GM23338 (cell line): ENCODE data around the gene KCNQ5. TPM values are rescaled to one million over a fixed set of nuclear protein-coding genes. Genes with fewer than 3 reads are reported as not detected.

Source experiments
- ATAC-seq: fragments of 200-7000 bp; cut with Tn5 transposase; 3 replicates; pipeline ENCODE4 v1.9.1; 2020
- DNase-seq: peaks from one replicate; pipeline ENCODE4 v3.0.0-alpha.2; 2015; ENCODE audit warnings: low spot score
- H2AFZ ChIP-seq: fragments of 200-600 bp; sonication (generic); 2 replicates; pipeline ENCODE4 v1.8.0; 2016; ENCODE audit warnings: antibody characterized with exemption, mild to moderate bottlenecking, moderate library complexity
- H3F3A ChIP-seq: fragments of 200-600 bp; sonication (generic); replicated peaks from 2 replicates; pipeline ENCODE4 v1.8.0; 2017; ENCODE audit warnings: antibody characterized with exemption, mixed run types, low read depth
- H3K27ac ChIP-seq: fragments of 200-600 bp; sonication (generic); 2 replicates; pipeline ENCODE4 v1.6.1; 2016; ENCODE audit warnings: low read depth
- H3K27me3 ChIP-seq: fragments of 200-600 bp; sonication (generic); 2 replicates; pipeline ENCODE4 v1.8.0; 2016; ENCODE audit warnings: mild to moderate bottlenecking, mixed run types, moderate library complexity; ENCODE audit not compliant: insufficient read depth
- H3K36me3 ChIP-seq: fragments of 200-600 bp; sonication (generic); 2 replicates; pipeline ENCODE4 v1.8.0; 2016; ENCODE audit warnings: mild to moderate bottlenecking; ENCODE audit not compliant: insufficient read depth
- H3K4me1 ChIP-seq: fragments of 200-600 bp; sonication (generic); 2 replicates; pipeline ENCODE4 v1.8.0; 2016; ENCODE audit warnings: mild to moderate bottlenecking, moderate library complexity; ENCODE audit not compliant: insufficient read depth
- H3K4me2 ChIP-seq: fragments of 200-600 bp; sonication (generic); 2 replicates; pipeline ENCODE4 v1.7.1; 2017; ENCODE audit warnings: mixed run types
- H3K4me3 ChIP-seq: fragments of 200-600 bp; sonication (generic); 2 replicates; pipeline ENCODE4 v1.6.1; 2016; ENCODE audit warnings: mixed run types
- H3K79me2 ChIP-seq: fragments of 200-600 bp; sonication (generic); replicated peaks from 2 replicates; pipeline ENCODE4 v1.8.0; 2017; ENCODE audit warnings: mild to moderate bottlenecking; ENCODE audit not compliant: insufficient read depth
- H3K9me2 ChIP-seq: fragments of 200-600 bp; sonication (generic); 2 replicates; pipeline ENCODE4 v1.8.0; 2017; ENCODE audit not compliant: insufficient read depth
- H4K20me1 ChIP-seq: fragments of 200-600 bp; sonication (generic); replicated peaks from 2 replicates; pipeline ENCODE4 v1.8.0; 2017; ENCODE audit warnings: mild to moderate bottlenecking; ENCODE audit not compliant: insufficient read depth
- H3K27ac Mint-ChIP-seq: 2 replicates; pipeline ENCODE4 v1.8.0; 2020; ENCODE audit warnings: inconsistent platforms, mild to moderate bottlenecking, moderate library complexity, mixed read lengths
- H3K27me3 Mint-ChIP-seq: 3 replicates; pipeline ENCODE4 v1.8.0; 2022; ENCODE audit warnings: low read depth, mild to moderate bottlenecking, moderate library complexity, mixed read lengths, inconsistent platforms; ENCODE audit not compliant: insufficient read depth, poor library complexity
- H3K36me3 Mint-ChIP-seq: 3 replicates; pipeline ENCODE4 v1.8.0; 2021; ENCODE audit warnings: low read depth, mild to moderate bottlenecking, inconsistent platforms, moderate library complexity, mixed read lengths
- H3K4me1 Mint-ChIP-seq: 3 replicates; pipeline ENCODE4 v1.8.0; 2020; ENCODE audit warnings: mild to moderate bottlenecking, inconsistent platforms, mixed read lengths
- H3K4me3 Mint-ChIP-seq: 3 replicates; pipeline ENCODE4 v1.8.0; 2021; ENCODE audit warnings: moderate library complexity, mild to moderate bottlenecking, inconsistent platforms, mixed read lengths
- H3K9me3 Mint-ChIP-seq: 3 replicates; pipeline ENCODE4 v1.8.0; 2020; ENCODE audit warnings: moderate library complexity, mild to moderate bottlenecking, inconsistent platforms, mixed read lengths
- CREB1 ChIP-seq: fragments of 250-450 bp; sonication (Bioruptor Pico); IDR thresholded peaks from 2 replicates; pipeline ENCODE4 v1.5.0; 2020; ENCODE audit warnings: low read depth, mild to moderate bottlenecking, moderate library complexity
- EZH2 ChIP-seq: fragments of 200-600 bp; sonication (generic); IDR thresholded peaks from one replicate; pipeline ENCODE4 v1.8.0; 2017; ENCODE audit warnings: antibody characterized with exemption, mild to moderate bottlenecking, low read depth; ENCODE audit not compliant: unreplicated experiment
- EZH2phosphoT487 ChIP-seq: fragments of 200-600 bp; sonication (generic); IDR thresholded peaks from one replicate; pipeline ENCODE4 v1.8.1; 2018; ENCODE audit warnings: antibody characterized with exemption; ENCODE audit not compliant: unreplicated experiment
- JUNB ChIP-seq: IDR thresholded peaks from one replicate; pipeline ENCODE4 v1.6.1; 2016; ENCODE audit warnings: antibody characterized with exemption; ENCODE audit not compliant: unreplicated experiment
- NANOG ChIP-seq: IDR thresholded peaks from 2 replicates; pipeline ENCODE4 v1.6.1; 2016; ENCODE audit warnings: antibody characterized with exemption, borderline replicate concordance
- POLR2AphosphoS5 ChIP-seq: IDR thresholded peaks from 2 replicates; pipeline ENCODE4 v1.6.1; 2016; ENCODE audit warnings: antibody characterized with exemption, low read depth
- STAT1 ChIP-seq: IDR thresholded peaks from one replicate; pipeline ENCODE4 v1.6.1; 2016; ENCODE audit warnings: antibody characterized with exemption; ENCODE audit not compliant: unreplicated experiment
- ZNF114 ChIP-seq: fragments of 250-450 bp; sonication (Bioruptor Pico); IDR thresholded peaks from 2 replicates; pipeline ENCODE4 v1.5.0; 2020; ENCODE audit warnings: mild to moderate bottlenecking, moderate library complexity
- ZNF331 ChIP-seq: fragments of 250-450 bp; sonication (Bioruptor Pico); IDR thresholded peaks from 2 replicates; pipeline ENCODE4 v1.5.0; 2020; ENCODE audit warnings: low read depth, mild to moderate bottlenecking, moderate library complexity
- polyA plus RNA-seq: library from polyadenylated mRNA; unstranded; fragments of >200 nt; fragmentation: Nextera tagmentation; extraction: Ambion mirVana; gene quantifications from 2 replicates; pipeline ENCODE4 v1.2.1, GENCODE V29; 2016
- total RNA-seq: library from RNA; depleted of rRNA; stranded (reverse); fragments of >200 nt; shearing (Covaris generic); gene quantifications from 2 replicates; pipeline ENCODE4 v1.2.3, GENCODE V29; 2014
- TF ChIP-seq, protein P1 (sequence below): fragments of 250-450 bp; sonication (Bioruptor Pico); IDR thresholded peaks from 2 replicates; pipeline ENCODE4 v1.5.0; 2020; ENCODE audit warnings: mild to moderate bottlenecking, moderate library complexity
- TF ChIP-seq, protein P2 (sequence below): IDR thresholded peaks from 2 replicates; pipeline ENCODE4 v1.6.1; 2016; ENCODE audit warnings: antibody characterized with exemption
- TF ChIP-seq, protein P3 (sequence below): IDR thresholded peaks from one replicate; pipeline ENCODE4 v1.6.1; 2018; ENCODE audit warnings: antibody characterized with exemption; ENCODE audit not compliant: unreplicated experiment
- TF ChIP-seq, protein P4 (sequence below), 2 experiments: fragments of 200-600 bp in 1 of 2; sonication (generic) in 1 of 2; conservative IDR thresholded peaks; 2 replicates each; pipeline versions ENCODE4 v1.5.1 to v1.6.1; 2016 to 2017; ENCODE audit warnings: antibody characterized with exemption in 2 of 2, low read depth in 2 of 2, mild to moderate bottlenecking in 2 of 2, moderate library complexity in 1 of 2

Gene KCNQ5
- total and polyA plus RNA-seq, 2 experiments from 2014 or later = 0.68 to 0.87 TPM

DNA sequence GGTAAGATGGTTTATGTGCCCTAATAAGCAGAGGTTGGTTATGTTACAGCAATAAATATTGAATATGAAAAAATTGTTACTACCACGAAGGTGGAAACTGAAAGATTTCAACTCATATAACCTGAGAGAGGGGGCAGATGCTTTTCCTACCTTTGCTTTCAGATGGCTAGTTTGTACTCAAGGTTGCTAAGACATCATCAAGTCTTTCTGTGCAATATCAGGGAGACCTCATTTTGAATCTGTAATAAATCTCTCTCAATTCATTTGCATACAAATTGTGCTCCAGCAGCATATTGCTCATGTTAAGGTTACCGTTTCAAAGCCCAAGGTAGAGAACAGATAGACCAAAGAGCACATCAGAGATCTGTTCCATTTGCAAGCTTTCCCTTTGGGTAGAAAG, 383.0 kb downstream of the KCNQ5 start:
- H3K27ac Mint-ChIP-seq = no peak overlapping the region
- Histone ChIP-seq H3K4me1 (no peaks in the 10 kb centered on the region), H3K27ac (no peak overlapping the region), H2AFZ (no peak overlapping the region), H3K9me2 (no peaks in the 10 kb centered on the region), H3F3A (no peaks in the 10 kb centered on the region), H3K27me3 (no peaks in the 10 kb centered on the region), H3K79me2 (no peaks in the 10 kb centered on the region), H3K4me2 (no peak overlapping the region), H3K36me3 (no peaks in the 10 kb centered on the region), H4K20me1 (no peaks in the 10 kb centered on the region), H3K4me3 (no peak overlapping the region)
- H3K4me1 Mint-ChIP-seq = peaks cover 7% of the 10 kb centered on the region; the same call in 2 of the 3 replicates
- TF ChIP-seq NANOG (no peak), EZH2 (no peak), ZNF114 (CRISPR knock-in tag) (no peak), STAT1 (no peak), ZNF331 (CRISPR knock-in tag) (no peak), CREB1 (CRISPR knock-in tag) (no peak), JUNB (no peak), EZH2phosphoT487 (no peak), POLR2AphosphoS5 (no peak)
- TF ChIP-seq, protein P1, sequence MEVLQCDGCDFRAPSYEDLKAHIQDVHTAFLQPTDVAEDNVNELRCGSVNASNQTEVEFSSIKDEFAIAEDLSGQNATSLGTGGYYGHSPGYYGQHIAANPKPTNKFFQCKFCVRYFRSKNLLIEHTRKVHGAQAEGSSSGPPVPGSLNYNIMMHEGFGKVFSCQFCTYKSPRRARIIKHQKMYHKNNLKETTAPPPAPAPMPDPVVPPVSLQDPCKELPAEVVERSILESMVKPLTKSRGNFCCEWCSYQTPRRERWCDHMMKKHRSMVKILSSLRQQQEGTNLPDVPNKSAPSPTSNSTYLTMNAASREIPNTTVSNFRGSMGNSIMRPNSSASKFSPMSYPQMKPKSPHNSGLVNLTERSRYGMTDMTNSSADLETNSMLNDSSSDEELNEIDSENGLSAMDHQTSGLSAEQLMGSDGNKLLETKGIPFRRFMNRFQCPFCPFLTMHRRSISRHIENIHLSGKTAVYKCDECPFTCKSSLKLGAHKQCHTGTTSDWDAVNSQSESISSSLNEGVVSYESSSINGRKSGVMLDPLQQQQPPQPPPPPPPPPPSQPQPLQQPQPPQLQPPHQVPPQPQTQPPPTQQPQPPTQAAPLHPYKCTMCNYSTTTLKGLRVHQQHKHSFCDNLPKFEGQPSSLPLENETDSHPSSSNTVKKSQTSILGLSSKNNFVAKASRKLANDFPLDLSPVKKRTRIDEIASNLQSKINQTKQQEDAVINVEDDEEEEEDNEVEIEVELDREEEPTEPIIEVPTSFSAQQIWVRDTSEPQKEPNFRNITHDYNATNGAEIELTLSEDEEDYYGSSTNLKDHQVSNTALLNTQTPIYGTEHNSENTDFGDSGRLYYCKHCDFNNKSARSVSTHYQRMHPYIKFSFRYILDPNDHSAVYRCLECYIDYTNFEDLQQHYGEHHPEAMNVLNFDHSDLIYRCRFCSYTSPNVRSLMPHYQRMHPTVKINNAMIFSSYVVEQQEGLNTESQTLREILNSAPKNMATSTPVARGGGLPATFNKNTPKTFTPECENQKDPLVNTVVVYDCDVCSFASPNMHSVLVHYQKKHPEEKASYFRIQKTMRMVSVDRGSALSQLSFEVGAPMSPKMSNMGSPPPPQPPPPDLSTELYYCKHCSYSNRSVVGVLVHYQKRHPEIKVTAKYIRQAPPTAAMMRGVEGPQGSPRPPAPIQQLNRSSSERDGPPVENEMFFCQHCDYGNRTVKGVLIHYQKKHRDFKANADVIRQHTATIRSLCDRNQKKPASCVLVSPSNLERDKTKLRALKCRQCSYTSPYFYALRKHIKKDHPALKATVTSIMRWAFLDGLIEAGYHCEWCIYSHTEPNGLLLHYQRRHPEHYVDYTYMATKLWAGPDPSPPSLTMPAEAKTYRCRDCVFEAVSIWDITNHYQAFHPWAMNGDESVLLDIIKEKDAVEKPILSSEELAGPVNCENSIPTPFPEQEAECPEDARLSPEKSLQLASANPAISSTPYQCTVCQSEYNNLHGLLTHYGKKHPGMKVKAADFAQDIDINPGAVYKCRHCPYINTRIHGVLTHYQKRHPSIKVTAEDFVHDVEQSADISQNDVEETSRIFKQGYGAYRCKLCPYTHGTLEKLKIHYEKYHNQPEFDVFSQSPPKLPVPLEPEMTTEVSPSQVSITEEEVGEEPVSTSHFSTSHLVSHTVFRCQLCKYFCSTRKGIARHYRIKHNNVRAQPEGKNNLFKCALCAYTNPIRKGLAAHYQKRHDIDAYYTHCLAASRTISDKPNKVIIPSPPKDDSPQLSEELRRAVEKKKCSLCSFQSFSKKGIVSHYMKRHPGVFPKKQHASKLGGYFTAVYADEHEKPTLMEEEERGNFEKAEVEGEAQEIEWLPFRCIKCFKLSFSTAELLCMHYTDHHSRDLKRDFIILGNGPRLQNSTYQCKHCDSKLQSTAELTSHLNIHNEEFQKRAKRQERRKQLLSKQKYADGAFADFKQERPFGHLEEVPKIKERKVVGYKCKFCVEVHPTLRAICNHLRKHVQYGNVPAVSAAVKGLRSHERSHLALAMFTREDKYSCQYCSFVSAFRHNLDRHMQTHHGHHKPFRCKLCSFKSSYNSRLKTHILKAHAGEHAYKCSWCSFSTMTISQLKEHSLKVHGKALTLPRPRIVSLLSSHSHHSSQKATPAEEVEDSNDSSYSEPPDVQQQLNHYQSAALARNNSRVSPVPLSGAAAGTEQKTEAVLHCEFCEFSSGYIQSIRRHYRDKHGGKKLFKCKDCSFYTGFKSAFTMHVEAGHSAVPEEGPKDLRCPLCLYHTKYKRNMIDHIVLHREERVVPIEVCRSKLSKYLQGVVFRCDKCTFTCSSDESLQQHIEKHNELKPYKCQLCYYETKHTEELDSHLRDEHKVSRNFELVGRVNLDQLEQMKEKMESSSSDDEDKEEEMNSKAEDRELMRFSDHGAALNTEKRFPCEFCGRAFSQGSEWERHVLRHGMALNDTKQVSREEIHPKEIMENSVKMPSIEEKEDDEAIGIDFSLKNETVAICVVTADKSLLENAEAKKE (CRISPR knock-in tag) = no peak
- TF ChIP-seq, protein P2, sequence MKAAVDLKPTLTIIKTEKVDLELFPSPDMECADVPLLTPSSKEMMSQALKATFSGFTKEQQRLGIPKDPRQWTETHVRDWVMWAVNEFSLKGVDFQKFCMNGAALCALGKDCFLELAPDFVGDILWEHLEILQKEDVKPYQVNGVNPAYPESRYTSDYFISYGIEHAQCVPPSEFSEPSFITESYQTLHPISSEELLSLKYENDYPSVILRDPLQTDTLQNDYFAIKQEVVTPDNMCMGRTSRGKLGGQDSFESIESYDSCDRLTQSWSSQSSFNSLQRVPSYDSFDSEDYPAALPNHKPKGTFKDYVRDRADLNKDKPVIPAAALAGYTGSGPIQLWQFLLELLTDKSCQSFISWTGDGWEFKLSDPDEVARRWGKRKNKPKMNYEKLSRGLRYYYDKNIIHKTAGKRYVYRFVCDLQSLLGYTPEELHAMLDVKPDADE = no peak
- TF ChIP-seq, protein P3, sequence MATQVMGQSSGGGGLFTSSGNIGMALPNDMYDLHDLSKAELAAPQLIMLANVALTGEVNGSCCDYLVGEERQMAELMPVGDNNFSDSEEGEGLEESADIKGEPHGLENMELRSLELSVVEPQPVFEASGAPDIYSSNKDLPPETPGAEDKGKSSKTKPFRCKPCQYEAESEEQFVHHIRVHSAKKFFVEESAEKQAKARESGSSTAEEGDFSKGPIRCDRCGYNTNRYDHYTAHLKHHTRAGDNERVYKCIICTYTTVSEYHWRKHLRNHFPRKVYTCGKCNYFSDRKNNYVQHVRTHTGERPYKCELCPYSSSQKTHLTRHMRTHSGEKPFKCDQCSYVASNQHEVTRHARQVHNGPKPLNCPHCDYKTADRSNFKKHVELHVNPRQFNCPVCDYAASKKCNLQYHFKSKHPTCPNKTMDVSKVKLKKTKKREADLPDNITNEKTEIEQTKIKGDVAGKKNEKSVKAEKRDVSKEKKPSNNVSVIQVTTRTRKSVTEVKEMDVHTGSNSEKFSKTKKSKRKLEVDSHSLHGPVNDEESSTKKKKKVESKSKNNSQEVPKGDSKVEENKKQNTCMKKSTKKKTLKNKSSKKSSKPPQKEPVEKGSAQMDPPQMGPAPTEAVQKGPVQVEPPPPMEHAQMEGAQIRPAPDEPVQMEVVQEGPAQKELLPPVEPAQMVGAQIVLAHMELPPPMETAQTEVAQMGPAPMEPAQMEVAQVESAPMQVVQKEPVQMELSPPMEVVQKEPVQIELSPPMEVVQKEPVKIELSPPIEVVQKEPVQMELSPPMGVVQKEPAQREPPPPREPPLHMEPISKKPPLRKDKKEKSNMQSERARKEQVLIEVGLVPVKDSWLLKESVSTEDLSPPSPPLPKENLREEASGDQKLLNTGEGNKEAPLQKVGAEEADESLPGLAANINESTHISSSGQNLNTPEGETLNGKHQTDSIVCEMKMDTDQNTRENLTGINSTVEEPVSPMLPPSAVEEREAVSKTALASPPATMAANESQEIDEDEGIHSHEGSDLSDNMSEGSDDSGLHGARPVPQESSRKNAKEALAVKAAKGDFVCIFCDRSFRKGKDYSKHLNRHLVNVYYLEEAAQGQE = no peak
- TF ChIP-seq, protein P4, sequence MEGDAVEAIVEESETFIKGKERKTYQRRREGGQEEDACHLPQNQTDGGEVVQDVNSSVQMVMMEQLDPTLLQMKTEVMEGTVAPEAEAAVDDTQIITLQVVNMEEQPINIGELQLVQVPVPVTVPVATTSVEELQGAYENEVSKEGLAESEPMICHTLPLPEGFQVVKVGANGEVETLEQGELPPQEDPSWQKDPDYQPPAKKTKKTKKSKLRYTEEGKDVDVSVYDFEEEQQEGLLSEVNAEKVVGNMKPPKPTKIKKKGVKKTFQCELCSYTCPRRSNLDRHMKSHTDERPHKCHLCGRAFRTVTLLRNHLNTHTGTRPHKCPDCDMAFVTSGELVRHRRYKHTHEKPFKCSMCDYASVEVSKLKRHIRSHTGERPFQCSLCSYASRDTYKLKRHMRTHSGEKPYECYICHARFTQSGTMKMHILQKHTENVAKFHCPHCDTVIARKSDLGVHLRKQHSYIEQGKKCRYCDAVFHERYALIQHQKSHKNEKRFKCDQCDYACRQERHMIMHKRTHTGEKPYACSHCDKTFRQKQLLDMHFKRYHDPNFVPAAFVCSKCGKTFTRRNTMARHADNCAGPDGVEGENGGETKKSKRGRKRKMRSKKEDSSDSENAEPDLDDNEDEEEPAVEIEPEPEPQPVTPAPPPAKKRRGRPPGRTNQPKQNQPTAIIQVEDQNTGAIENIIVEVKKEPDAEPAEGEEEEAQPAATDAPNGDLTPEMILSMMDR (conservative IDR thresholded peaks at IDR 0.05; ENCODE audit: low read depth in 2 of 2) = no peak
- DNase-seq (no peak), ATAC-seq (no peak)
- H3K27me3 Mint-ChIP-seq = no peaks in the 10 kb centered on the region
- no peaks in the 10 kb centered on the region for H3K36me3 Mint-ChIP-seq
- no peak overlapping the region for H3K4me3 Mint-ChIP-seq
- no peaks in the 10 kb centered on the region for H3K9me3 Mint-ChIP-seq
